Mesothelial cell of epicardium (in vitro differentiated cells): ENCODE results near the gene ERGIC1. TPM values are rescaled to one million over a fixed set of nuclear protein-coding genes. Genes with fewer than 3 reads are reported as not detected.
A peak's percentile ranks its signal among the peaks of the same experiment; 100 is the strongest.

Experiments used
- DNase-seq, 2 experiments: peaks; one replicate each; pipeline ENCODE4 v3.0.0; 2021; ENCODE audit warnings: low spot score in 2 of 2; ENCODE audit not compliant: unreplicated experiment in 2 of 2
- H3K27ac Mint-ChIP-seq: 2 replicates; pipeline ENCODE4 v1.8.0; 2021; ENCODE audit warnings: mixed read lengths
- H3K27me3 Mint-ChIP-seq: 2 replicates; pipeline ENCODE4 v1.8.0; 2021; ENCODE audit warnings: low read depth, mixed read lengths
- H3K36me3 Mint-ChIP-seq: 2 replicates; pipeline ENCODE4 v1.8.0; 2021; ENCODE audit warnings: mixed read lengths
- H3K4me1 Mint-ChIP-seq: 2 replicates; pipeline ENCODE4 v1.8.0; 2021; ENCODE audit warnings: mixed read lengths
- H3K4me3 Mint-ChIP-seq: 2 replicates; pipeline ENCODE4 v1.8.0; 2021; ENCODE audit warnings: mild to moderate bottlenecking, moderate library complexity, mixed read lengths
- H3K9me3 Mint-ChIP-seq: 2 replicates; pipeline ENCODE4 v1.8.0; 2021; ENCODE audit warnings: mixed read lengths
- CTCF ChIP-seq: fragments of 200-600 bp; sonication (generic); IDR thresholded peaks from one replicate; pipeline ENCODE4 v1.5.0; 2021; ENCODE audit warnings: antibody characterized with exemption; ENCODE audit not compliant: unreplicated experiment
- total RNA-seq: library from RNA; stranded (reverse); gene quantifications from 3 replicates; pipeline ENCODE4 v1.2.1, GENCODE V29; 2021

Gene ERGIC1
- total RNA-seq, 1 donor from 2014 or later = 107 TPM

- Mint-ChIP-seq H3K9me3 (no peaks in the 10 kb centered on the region), H3K4me1 (peaks cover 3% of the 10 kb centered on the region), H3K36me3 (peaks cover 18% of the 10 kb centered on the region), H3K4me3 (no peak overlapping the region), H3K27me3 (no peaks in the 10 kb centered on the region), H3K27ac (peak overlapping the region; percentile 1)
- DNase-seq = no peak
- no peak for TF ChIP-seq CTCF
Measured at GRCh38 chr5:172925336-172925948, 91.4 kb downstream of the ERGIC1 start.

- Mint-ChIP-seq H3K4me3 (no peak overlapping the region), H3K4me1 (peaks cover 4% of the 10 kb centered on the region), H3K27ac (no peak overlapping the region), H3K36me3 (peaks cover 20% of the 10 kb centered on the region), H3K27me3 (no peaks in the 10 kb centered on the region), H3K9me3 (no peaks in the 10 kb centered on the region)
- no peak for DNase-seq
- TF ChIP-seq CTCF = no peak
Measured at GRCh38 chr5:172926008-172926523, 92.0 kb downstream of the ERGIC1 start.

- Mint-ChIP-seq H3K36me3 (peaks cover 20% of the 10 kb centered on the region), H3K9me3 (no peaks in the 10 kb centered on the region), H3K27me3 (no peaks in the 10 kb centered on the region), H3K4me3 (no peak overlapping the region), H3K27ac (peak overlapping the region; percentile 13), H3K4me1 (peaks cover 7% of the 10 kb centered on the region)
- DNase-seq = no peak
- no peak for TF ChIP-seq CTCF
Measured at GRCh38 chr5:172926796-172927195, 92.7 kb downstream of the ERGIC1 start.

- no peak for TF ChIP-seq CTCF
- Mint-ChIP-seq H3K27me3 (no peaks in the 10 kb centered on the region), H3K4me3 (no peak overlapping the region), H3K36me3 (peaks cover 18% of the 10 kb centered on the region), H3K27ac (no peak overlapping the region), H3K4me1 (peaks cover 11% of the 10 kb centered on the region), H3K9me3 (no peaks in the 10 kb centered on the region)
- no peak for DNase-seq
Measured at GRCh38 chr5:172929371-172929838, 95.4 kb downstream of the ERGIC1 start.

GRCh38 chr5:172931001-172931536, 97.0 kb downstream of the ERGIC1 start:
- no peak overlapping the region for H3K4me3 Mint-ChIP-seq
- no peaks in the 10 kb centered on the region for H3K27me3 Mint-ChIP-seq
- H3K9me3 Mint-ChIP-seq = no peaks in the 10 kb centered on the region
- peaks cover 18% of the 10 kb centered on the region for H3K36me3 Mint-ChIP-seq
- no peak for TF ChIP-seq CTCF
- DNase-seq = no peak
- H3K4me1 Mint-ChIP-seq = peaks cover 11% of the 10 kb centered on the region
- H3K27ac Mint-ChIP-seq = peak overlapping the region; percentile 64
